Vagina (tissue), 2 donors: Measurements from ENCODE around the gene TCEAL5.
"Not testable (repeated sequence)": the region's sequence is repeated elsewhere in the genome, so short reads cannot be mapped to it uniquely, and the experiment has no call there.

ENCODE experiments used
- POLR2A ChIP-seq, 2 donors: fragments of 450-650 bp; IDR thresholded peaks; one replicate each; pipeline ENCODE4 v1.6.1; 2017; ENCODE audit warnings: antibody characterized with exemption in 2 of 2, mild to moderate bottlenecking in 2 of 2, moderate library complexity in 2 of 2
- POLR2AphosphoS5 ChIP-seq, 2 donors: sonication (generic); formaldehyde crosslinking; IDR thresholded peaks; one replicate each; pipeline ENCODE4 v1.9.0; 2017; ENCODE audit warnings: antibody characterized with exemption in 2 of 2, mild to moderate bottlenecking in 2 of 2, low read depth in 1 of 2; ENCODE audit not compliant: insufficient read depth in 1 of 2
- TF ChIP-seq, protein P1 (sequence below), 3 experiments: fragments of 450-650 bp in 2 of 3; fragments of 200-600 bp in 1 of 3; sonication (generic) in 1 of 3; IDR thresholded peaks; one replicate each; pipeline ENCODE4 v1.5.1; 2017 to 2019; ENCODE audit warnings: antibody characterized with exemption in 3 of 3, mild to moderate bottlenecking in 2 of 3, moderate library complexity in 2 of 3

GRCh38 chrX:103305666-103306065, 29.1 kb upstream of the TCEAL5 start:
- not testable (repeated sequence) for TF ChIP-seq POLR2A (IDR thresholded peaks at IDR 0.05); POLR2AphosphoS5 (IDR thresholded peaks at IDR 0.05; ENCODE audit: insufficient read depth in 1 of 2, low read depth in 1 of 2)
- TF ChIP-seq, protein P1, sequence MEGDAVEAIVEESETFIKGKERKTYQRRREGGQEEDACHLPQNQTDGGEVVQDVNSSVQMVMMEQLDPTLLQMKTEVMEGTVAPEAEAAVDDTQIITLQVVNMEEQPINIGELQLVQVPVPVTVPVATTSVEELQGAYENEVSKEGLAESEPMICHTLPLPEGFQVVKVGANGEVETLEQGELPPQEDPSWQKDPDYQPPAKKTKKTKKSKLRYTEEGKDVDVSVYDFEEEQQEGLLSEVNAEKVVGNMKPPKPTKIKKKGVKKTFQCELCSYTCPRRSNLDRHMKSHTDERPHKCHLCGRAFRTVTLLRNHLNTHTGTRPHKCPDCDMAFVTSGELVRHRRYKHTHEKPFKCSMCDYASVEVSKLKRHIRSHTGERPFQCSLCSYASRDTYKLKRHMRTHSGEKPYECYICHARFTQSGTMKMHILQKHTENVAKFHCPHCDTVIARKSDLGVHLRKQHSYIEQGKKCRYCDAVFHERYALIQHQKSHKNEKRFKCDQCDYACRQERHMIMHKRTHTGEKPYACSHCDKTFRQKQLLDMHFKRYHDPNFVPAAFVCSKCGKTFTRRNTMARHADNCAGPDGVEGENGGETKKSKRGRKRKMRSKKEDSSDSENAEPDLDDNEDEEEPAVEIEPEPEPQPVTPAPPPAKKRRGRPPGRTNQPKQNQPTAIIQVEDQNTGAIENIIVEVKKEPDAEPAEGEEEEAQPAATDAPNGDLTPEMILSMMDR (IDR thresholded peaks at IDR 0.05) = not testable (repeated sequence)
